ENCODE results near the gene AKAP8.
"Not testable (repeated sequence)": the region's sequence is repeated elsewhere in the genome, so short reads cannot be mapped to it uniquely, and the experiment has no call there.

Gene AKAP8

GRCh38 chr19:15372470-15372869, 7.1 kb downstream of the AKAP8 start:
- no peak for DNase-seq (ENCODE audit: low read depth)

DNA sequence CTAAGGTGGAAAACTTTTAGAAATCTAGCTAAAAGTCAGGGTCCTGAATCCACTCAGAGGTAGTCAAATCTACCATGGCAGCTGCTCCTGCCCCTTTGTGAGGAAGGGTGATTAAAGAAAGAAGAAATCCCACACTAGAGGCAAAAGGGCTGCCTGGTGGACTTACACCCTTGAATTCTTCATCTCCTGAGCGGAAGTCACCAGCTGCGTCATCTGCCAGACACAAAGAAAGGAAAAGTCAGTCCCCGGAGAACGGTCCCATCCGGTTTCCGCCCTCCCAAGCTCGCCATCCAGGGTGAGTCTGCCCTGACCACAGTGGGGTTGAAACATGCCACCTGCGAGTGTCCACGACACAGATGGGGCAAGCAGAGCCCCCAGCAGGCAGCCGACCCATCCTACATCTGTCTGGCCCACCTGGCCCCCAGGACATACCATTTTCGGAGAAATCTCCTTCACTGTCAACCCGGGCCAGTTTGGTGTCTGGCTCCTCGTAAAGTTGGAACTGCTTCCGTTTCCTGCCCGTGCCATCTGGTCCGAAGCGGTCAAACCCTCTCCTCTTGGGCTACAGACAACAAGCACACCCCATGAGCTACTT, 7.7 kb downstream of the AKAP8 start:
- DNase-seq (ENCODE audit: low read depth): no peak

- no peak for DNase-seq (ENCODE audit: low read depth)
Observed at GRCh38 chr19:15371119-15371518, 8.5 kb downstream of the AKAP8 start.

DNA sequence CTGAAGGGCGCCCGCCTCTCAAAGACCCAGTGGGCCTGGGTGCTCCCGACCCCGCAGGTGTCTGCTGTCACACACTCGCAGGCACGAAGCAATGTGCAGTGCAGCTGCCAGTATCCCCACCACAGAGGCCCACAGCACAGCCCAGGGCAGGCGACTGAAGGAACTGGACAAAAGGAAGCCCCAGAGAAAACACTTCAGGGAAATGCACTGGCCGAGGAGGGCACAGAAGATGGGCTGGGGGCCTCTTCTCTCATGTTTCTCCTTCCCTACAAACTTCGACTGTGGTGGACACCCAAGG, 10.0 kb downstream of the AKAP8 start:
- DNase-seq (ENCODE audit: low read depth): no peak

- no peak for DNase-seq (ENCODE audit: low read depth)
Observed at GRCh38 chr19:15368798-15369593, 10.6 kb downstream of the AKAP8 start.

GRCh38 chr19:15368051-15368632, 11.4 kb downstream of the AKAP8 start:
- DNase-seq (ENCODE audit: low read depth): no peak

DNA sequence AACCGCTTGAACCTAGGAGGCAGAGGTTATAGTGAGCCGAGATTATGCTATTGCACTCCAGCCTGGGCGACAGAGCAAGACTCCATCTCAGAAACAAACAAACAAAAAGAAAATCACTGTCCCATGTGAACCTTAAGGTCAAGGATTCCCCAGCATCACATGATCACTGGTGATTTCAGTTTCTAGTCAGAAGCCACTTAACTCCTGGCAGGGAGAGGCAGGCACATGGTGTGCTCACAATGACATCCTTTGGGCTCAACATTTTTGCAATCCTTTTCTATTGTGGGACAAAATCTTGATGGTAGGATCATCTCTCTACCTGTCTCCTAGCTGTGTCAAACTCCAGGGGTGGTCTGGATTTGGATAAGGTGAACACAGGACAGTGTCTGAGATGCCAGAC, 12.1 kb downstream of the AKAP8 start:
- DNase-seq (ENCODE audit: low read depth): no peak

- DNase-seq (ENCODE audit: low read depth): no peak
Observed at GRCh38 chr19:15365264-15365663, 14.3 kb downstream of the AKAP8 start.

DNA sequence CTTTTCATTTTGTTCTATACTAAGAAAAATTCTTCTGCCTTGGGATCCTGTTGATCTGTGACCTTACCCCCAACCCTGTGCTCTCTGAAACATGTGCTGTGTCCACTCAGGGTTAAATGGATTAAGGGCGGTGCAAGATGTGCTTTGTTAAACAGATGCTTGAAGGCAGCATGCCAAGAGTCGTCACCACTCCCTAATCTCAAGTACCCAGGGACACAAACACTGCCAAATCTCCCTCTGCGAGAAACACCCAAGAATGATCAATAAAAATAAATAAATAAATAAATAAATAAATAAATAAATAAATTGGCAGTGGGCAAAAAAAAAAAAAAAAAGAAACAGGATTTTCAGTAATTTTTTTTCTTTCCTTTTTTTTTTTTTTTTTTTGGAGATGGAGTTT, 15.8 kb downstream of the AKAP8 start:
- not testable (repeated sequence) for DNase-seq (ENCODE audit: low read depth)

- not testable (repeated sequence) for DNase-seq (ENCODE audit: low read depth)
Observed at GRCh38 chr19:15363048-15363447, 16.5 kb downstream of the AKAP8 start.

DNA sequence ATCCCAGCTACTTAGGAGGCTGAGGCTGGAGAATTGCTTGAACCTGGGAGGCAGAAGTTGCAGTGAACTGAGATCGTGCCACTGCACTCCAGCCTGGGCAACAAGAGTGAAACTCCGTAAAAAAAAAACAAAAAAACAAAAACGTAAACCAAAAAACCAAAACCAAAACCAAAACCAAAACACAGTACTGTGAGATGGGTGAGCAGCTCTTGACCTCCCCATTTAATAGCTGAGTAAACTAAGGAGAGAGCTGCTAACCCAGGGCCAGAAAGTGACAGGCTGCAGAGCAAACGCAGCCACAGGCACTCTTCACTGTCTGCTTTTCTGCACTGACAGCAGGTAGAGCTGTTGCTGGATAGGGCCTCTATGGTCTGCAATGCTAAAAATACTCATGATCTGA, 19.6 kb downstream of the AKAP8 start:
- DNase-seq (ENCODE audit: low read depth): not testable (repeated sequence)

DNA sequence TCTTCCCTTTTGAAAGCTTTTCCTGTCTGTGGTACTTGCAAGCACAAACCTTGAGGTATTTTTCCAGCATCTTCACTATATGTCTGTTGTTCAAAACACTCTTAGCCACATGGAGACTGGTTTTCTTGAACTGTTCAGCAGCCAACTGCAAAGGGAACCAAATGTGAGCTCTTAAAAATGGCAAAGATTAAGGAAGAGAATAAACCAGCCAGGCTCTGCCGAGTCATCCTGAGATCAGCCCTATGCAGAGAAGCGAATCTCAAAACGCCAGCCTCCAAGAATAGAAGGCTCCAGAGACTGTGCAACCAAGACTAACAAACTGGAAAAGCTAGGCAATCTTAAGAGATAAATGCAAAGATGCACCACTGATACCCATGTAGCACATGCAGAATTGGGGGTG, 20.7 kb downstream of the AKAP8 start:
- DNase-seq (ENCODE audit: low read depth): peak; percentile 30

- DNase-seq (ENCODE audit: low read depth): no peak
Observed at GRCh38 chr19:15357906-15358305, 21.7 kb downstream of the AKAP8 start.

GRCh38 chr19:15354566-15355296, 24.9 kb downstream of the AKAP8 start:
- no peak for DNase-seq (ENCODE audit: low read depth)

GRCh38 chr19:15353908-15354307, 25.7 kb downstream of the AKAP8 start:
- DNase-seq (ENCODE audit: low read depth): no peak

- not testable (repeated sequence) for DNase-seq (ENCODE audit: low read depth)
Observed at GRCh38 chr19:15352535-15352934, 27.1 kb downstream of the AKAP8 start.

DNA sequence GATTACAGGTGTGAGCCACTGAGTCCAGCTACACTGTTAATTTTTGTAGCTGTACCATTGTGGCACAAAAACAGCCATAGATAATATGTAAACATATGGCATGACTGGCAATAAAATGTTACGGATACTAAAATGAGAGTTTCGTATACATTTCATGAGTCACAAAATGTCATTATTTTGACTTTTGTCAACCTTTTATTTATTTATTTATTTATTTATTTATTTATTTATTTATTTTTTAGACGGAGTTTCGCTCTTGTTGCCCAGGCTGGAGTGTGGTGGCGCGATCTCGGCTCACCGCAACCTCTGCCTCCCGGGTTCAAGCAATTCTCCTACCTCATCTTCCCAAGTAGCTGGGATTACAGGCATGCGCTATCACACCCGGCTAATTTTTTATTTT, 38.3 kb downstream of the AKAP8 start:
- DNase-seq (ENCODE audit: low read depth): not testable (repeated sequence)

DNA sequence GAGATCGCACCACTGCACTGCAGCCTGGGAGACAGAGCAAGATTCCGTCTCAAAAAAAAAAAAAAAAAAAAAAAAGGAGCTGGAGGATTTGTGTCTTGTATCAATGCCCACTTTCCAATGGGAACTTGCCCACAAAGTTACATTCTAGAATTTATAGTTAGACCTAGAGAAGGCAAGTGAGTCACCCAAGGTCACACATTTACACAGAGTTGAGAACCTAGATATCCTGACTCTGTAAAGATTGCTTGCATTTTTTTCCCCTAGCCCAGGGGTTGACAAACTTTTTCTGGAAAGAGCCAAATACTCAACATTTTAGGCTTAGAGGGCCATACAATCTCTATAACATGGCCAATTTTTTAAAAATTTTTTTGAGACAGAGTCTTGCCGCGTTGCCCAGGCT, 39.5 kb downstream of the AKAP8 start:
- DNase-seq (ENCODE audit: low read depth): no peak

GRCh38 chr19:15337202-15337601, 42.4 kb downstream of the AKAP8 start:
- no peak for DNase-seq (ENCODE audit: low read depth)

DNA sequence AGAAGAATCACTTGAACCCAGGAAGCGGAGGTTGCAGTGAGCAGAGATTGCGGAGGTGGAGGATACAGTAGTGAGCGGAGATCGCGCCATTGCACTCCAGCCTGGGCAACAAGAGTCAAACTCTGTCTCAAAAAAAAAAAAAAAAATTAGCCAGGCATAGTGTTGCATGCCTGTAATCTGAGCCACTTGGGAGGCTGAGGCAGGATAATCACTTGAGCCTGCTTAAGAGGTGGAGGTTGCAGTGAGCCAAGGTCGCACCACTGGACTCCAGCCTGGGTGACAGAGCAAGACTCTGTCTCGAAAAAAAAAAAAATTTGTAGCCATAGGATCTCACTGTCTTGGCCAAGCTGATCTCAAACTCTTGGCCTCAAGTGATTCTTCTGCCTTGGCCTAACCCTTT, 43.6 kb downstream of the AKAP8 start:
- DNase-seq (ENCODE audit: low read depth): not testable (repeated sequence)

DNA sequence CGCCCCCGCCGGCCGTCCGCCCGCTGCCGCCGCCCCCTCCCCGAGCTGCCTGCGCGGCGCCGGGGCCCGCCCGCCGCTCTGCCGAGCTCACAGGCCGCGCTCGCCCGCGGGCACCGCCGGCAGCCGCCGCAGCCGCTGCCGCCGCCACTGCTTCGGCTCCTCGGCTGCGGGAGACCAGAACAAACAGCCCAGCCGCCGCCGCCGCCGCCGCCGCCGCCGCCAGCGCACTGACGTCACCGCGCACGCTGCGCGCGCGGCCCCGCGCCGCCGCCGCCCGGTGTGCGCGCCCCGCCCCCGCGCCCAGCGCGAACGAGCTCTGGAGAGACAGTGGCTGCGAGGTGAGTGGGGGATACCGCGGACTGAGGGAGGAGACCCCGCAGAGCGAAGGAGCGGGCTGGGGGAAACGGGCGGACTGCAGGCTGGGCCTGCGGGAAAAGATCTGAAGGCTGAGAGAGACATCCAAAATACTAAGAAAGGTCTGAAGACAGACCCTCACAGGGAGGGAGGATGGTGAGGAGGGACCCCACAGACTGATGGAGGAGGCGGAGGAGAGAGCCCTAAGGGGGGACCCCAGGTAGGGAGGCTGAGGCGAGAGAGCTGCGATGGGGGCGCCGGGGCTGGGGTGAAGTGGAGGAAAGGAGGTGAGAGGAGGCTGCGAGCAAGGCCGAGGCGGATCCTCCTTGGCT, 47.1 kb downstream of the AKAP8 start, which contains the start of gene BRD4:
Gene BRD4, minus strand, starts transcription at position 229 of the 686 bp plus-strand sequence. CDS start 59,440 bp downstream, outside the sequence.
- DNase-seq (ENCODE audit: low read depth): no peak
